Superior temporal gyrus (tissue), 1 donor: ENCODE measurements around the gene TRA2A.

Source experiments
- DNase-seq: peaks from one replicate; pipeline ENCODE4 v3.0.0-alpha.2; 2016; ENCODE audit errors: extremely low spot score

TRA2A gene

GRCh38 chr7:23470330-23471105, 61.3 kb downstream of the TRA2A start, which contains the start of gene IGF2BP3:
IGF2BP3 (minus strand) TSS chr7:23470491; CDS start chr7:23470110, 381 bp downstream.
- DNase-seq: peak; percentile 5

- no peak for DNase-seq
These were observed 61.9 kb downstream of the TRA2A start for GRCh38 chr7:23469961-23470250.

- DNase-seq: no peak
These were observed 62.4 kb downstream of the TRA2A start for GRCh38 chr7:23469150-23469960.

DNA sequence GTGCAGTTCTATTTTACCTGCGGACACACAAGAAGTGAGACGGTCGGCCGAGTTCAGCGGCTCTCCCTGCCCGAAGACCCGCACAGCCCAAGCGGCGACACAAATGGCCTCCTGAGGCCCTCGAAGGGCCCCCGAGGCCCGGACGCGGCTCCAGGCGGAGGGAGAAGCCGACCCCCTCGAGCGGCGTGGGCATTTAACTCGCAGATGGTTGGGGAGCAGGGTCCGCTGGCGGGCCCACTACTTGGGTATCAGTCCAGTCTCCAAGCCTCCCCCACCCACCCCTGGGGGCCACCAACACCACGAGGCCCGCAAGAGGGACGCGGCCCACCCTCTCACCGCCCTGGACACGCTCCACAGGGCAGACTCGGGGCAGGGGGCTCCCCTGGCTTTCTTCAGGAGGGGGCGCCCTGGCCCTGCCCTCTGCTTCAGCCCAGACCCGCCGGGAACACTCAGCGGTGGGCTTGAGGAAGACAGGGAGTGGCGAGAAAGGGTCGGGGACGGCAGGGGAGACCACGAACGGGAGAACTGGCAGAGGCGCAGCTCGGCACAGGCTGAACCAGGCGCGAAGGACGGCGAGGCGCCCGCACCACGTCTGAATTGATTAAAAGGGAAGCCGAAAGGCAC, 63.1 kb downstream of the TRA2A start:
- DNase-seq: no peak

DNA sequence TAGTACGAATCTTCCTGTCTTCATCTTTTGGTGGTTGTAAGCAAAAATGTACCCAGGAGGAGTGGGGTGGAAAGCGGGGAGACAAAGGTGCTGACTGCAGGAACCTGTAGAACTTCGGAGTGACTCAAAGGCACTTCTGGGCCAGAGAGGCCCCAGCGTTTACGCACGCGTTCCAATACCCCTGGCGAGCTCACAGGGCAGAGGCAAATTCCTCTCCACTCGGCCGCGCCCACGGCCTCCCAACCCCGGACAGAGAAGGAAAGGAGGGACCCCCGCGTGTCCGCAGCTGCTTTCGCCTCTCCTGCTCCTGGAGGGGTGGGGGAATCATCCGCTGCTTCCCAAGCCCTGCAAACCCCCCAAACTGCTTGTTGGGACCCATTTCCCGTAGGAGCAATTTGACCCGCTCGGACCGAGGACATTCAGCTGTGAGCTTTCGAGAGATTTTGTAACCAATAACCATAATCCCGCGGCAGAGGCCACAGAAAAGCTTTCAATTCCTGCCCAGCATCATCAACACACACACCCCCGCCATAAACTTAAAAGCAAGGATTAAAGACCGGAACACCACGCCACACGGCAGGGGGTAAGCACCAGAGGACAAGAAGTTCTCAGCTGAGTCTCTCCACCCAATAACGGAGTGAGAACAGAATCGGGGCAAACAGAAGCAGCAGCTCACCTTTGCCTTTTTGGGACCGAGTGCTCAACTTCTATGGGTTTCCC, 63.8 kb downstream of the TRA2A start:
- peak; percentile 3 for DNase-seq

GRCh38 chr7:23467291-23467805, 64.4 kb downstream of the TRA2A start:
- no peak for DNase-seq

DNA sequence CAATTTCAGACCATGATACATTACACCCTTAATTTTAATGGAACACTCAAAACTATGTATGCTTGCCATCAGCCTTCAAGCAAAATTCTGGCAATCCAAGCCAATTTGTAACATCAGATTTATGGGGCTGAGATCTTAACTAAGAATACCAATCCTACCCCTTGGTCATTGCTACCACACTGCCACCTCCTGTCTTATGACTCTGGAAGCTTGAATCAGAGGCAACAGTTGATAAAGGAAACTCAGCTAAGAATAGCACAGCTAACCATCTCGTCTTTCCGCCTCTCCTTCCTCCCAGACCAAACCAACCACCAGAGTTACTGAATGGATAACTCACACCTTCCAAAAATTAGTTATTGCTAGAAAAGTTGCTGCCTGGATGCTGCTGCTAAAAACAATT, 68.9 kb downstream of the TRA2A start:
- DNase-seq: no peak

- DNase-seq: no peak
These were observed 73.7 kb downstream of the TRA2A start for GRCh38 chr7:23458044-23458443.

DNA sequence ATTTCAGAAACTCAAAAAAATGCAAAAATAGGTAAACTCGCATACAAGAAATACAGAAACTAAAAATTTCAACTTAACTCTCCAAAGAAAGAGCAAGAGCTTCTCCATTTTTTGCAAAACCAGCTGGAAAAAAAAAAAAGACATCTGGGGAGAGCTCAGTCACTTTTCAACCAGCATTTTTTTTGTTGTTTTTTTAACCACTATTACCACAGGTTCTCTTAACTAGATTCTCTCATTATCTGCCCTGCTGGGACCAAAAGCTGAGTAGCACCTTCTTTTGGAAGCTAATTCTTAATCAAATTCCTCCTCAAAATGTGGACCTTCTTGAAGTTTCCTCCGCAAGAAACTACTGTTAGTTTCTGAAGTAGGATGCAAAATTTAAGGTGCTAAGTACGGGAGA, 75.7 kb downstream of the TRA2A start:
- DNase-seq: no peak

GRCh38 chr7:23454881-23455526, 76.8 kb downstream of the TRA2A start:
- no peak for DNase-seq
